DND-41 (cell line): Measurements from ENCODE around the gene TGIF1.
A peak's percentile ranks its signal among the peaks of the same experiment; 100 is the strongest.

Experiments
- ATAC-seq: fragments of 200-7000 bp; cut with Tn5 transposase; 3 replicates; pipeline ENCODE4 v1.9.1; 2021; ENCODE audit warnings: low read depth; ENCODE audit not compliant: insufficient read depth
- DNase-seq: peaks from one replicate; pipeline ENCODE4 v3.0.0-alpha.2; 2020
- H2AFZ ChIP-seq: 2 replicates; pipeline ENCODE4 v1.6.0; 2012; ENCODE audit warnings: low read depth, low read length
- H3K27ac ChIP-seq: 2 replicates; pipeline ENCODE4 v1.5.1; 2012; ENCODE audit warnings: low read length, inconsistent platforms
- H3K27me3 ChIP-seq: fragments of 200-600 bp; sonication (generic); 2 replicates; pipeline ENCODE4 v1.6.0; 2012; ENCODE audit warnings: low read length, mild to moderate bottlenecking, inconsistent platforms; ENCODE audit not compliant: insufficient read depth, poor library complexity
- H3K36me3 ChIP-seq: 2 replicates; pipeline ENCODE4 v1.5.1; 2012; ENCODE audit warnings: low read length, inconsistent platforms; ENCODE audit not compliant: insufficient read depth
- H3K4me1 ChIP-seq: 2 replicates; pipeline ENCODE4 v1.5.1; 2012; ENCODE audit warnings: mild to moderate bottlenecking, low read length; ENCODE audit not compliant: insufficient read depth
- H3K4me2 ChIP-seq: 2 replicates; pipeline ENCODE4 v1.6.0; 2012; ENCODE audit warnings: mild to moderate bottlenecking, moderate library complexity, low read length, inconsistent platforms; ENCODE audit not compliant: insufficient read depth
- H3K4me3 ChIP-seq, 2 experiments: fragments of 200-600 bp in 1 of 2; shearing (Covaris generic) in 1 of 2; 2 replicates each; pipeline ENCODE4 v1.5.1; 2012 to 2016; ENCODE audit warnings: inconsistent platforms in 2 of 2, low read length in 2 of 2, mild to moderate bottlenecking in 2 of 2, low read depth in 1 of 2, moderate library complexity in 1 of 2
- H3K79me2 ChIP-seq: 2 replicates; pipeline ENCODE4 v1.6.0; 2012; ENCODE audit warnings: low read length, inconsistent platforms; ENCODE audit not compliant: insufficient read depth
- H3K9ac ChIP-seq: 2 replicates; pipeline ENCODE4 v1.6.0; 2012; ENCODE audit warnings: low read depth, mild to moderate bottlenecking, inconsistent platforms, low read length, moderate library complexity
- H3K9me3 ChIP-seq: 2 replicates; pipeline ENCODE4 v1.5.1; 2012; ENCODE audit warnings: low read length, moderate library complexity, mild to moderate bottlenecking, inconsistent platforms; ENCODE audit not compliant: insufficient read depth, severe bottlenecking
- H4K20me1 ChIP-seq: 2 replicates; pipeline ENCODE4 v1.6.0; 2012; ENCODE audit warnings: low read length; ENCODE audit not compliant: insufficient read depth
- EZH2 ChIP-seq: IDR thresholded peaks from 3 replicates; pipeline ENCODE4 v1.6.1; 2012; ENCODE audit warnings: borderline replicate concordance, low read depth, mild to moderate bottlenecking, moderate library complexity, low read length, inconsistent platforms; ENCODE audit not compliant: severe bottlenecking
- TF ChIP-seq, protein P1 (sequence below): IDR thresholded peaks from 2 replicates; pipeline ENCODE4 v1.5.1; 2012; ENCODE audit warnings: borderline replicate concordance, low read length, moderate library complexity, mild to moderate bottlenecking; ENCODE audit not compliant: poor library complexity, severe bottlenecking; ENCODE audit errors: extremely low read depth

The TGIF1 gene

GRCh38 chr18:3441290-3441689 is 8.7 kb upstream of the TGIF1 start:
- H2AFZ ChIP-seq: no peak overlapping the region
- no peaks in the 10 kb centered on the region; the same call in 1 of the 2 replicates for H3K79me2 ChIP-seq
- H3K4me2 ChIP-seq: no peak overlapping the region
- H3K36me3 ChIP-seq: no peaks in the 10 kb centered on the region
- peaks cover 4% of the 10 kb centered on the region for H3K27me3 ChIP-seq
- H3K4me1 ChIP-seq: peaks cover 3% of the 10 kb centered on the region
- peak; percentile 44; the same call in 1 of the 3 replicates for ATAC-seq
- H3K27ac ChIP-seq: no peak overlapping the region
- H4K20me1 ChIP-seq: no peaks in the 10 kb centered on the region
- peak; percentile 11 for DNase-seq
- H3K9ac ChIP-seq: no peak overlapping the region
- no peak overlapping the region for H3K4me3 ChIP-seq
- TF ChIP-seq EZH2: no peak
- TF ChIP-seq, protein P1, sequence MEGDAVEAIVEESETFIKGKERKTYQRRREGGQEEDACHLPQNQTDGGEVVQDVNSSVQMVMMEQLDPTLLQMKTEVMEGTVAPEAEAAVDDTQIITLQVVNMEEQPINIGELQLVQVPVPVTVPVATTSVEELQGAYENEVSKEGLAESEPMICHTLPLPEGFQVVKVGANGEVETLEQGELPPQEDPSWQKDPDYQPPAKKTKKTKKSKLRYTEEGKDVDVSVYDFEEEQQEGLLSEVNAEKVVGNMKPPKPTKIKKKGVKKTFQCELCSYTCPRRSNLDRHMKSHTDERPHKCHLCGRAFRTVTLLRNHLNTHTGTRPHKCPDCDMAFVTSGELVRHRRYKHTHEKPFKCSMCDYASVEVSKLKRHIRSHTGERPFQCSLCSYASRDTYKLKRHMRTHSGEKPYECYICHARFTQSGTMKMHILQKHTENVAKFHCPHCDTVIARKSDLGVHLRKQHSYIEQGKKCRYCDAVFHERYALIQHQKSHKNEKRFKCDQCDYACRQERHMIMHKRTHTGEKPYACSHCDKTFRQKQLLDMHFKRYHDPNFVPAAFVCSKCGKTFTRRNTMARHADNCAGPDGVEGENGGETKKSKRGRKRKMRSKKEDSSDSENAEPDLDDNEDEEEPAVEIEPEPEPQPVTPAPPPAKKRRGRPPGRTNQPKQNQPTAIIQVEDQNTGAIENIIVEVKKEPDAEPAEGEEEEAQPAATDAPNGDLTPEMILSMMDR: peak; percentile 26
- H3K9me3 ChIP-seq: no peaks in the 10 kb centered on the region

GRCh38 chr18:3442919-3443318 is 7.1 kb upstream of the TGIF1 start:
- Histone ChIP-seq H3K4me2 (no peak overlapping the region), H4K20me1 (no peaks in the 10 kb centered on the region), H3K79me2 (peaks cover 4% of the 10 kb centered on the region), H3K4me1 (peaks cover 15% of the 10 kb centered on the region), H2AFZ (no peak overlapping the region), H3K27ac (no peak overlapping the region), H3K9ac (no peak overlapping the region), H3K9me3 (no peaks in the 10 kb centered on the region), H3K4me3 (no peak overlapping the region), H3K27me3 (peaks cover 4% of the 10 kb centered on the region), H3K36me3 (no peaks in the 10 kb centered on the region)
- TF ChIP-seq, protein P1: no peak
- ATAC-seq (no peak), DNase-seq (no peak)

DNA sequence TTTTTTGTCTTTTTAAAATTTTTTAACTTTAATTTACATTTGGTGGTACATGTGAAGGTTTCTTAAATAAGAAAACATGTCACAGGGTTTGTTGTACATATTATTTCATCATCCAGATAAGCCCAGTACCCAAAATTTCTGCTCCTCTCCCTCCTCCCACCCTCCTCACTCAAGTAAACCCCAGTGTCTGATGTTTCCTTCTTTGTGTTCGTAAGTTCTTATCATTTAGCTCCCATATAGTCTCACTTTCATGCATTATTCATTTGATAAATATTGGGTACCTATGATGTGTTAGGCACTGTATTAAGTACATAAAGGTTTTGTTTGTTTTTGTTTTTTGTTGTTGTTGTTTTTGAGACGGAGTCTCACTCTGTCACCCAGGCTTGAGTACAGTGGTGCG is 5.7 kb upstream of the TGIF1 start:
- Histone ChIP-seq H3K4me2 (no peak overlapping the region), H3K9ac (no peak overlapping the region), H3K27me3 (peaks cover 4% of the 10 kb centered on the region), H3K27ac (no peak overlapping the region), H3K36me3 (no peaks in the 10 kb centered on the region), H3K4me1 (peaks cover 15% of the 10 kb centered on the region), H4K20me1 (no peaks in the 10 kb centered on the region), H2AFZ (no peak overlapping the region), H3K79me2 (peaks cover 14% of the 10 kb centered on the region), H3K4me3 (no peak overlapping the region), H3K9me3 (no peaks in the 10 kb centered on the region)
- DNase-seq (no peak), ATAC-seq (no peak)
- TF ChIP-seq EZH2: no peak
- TF ChIP-seq, protein P1: no peak

DNA sequence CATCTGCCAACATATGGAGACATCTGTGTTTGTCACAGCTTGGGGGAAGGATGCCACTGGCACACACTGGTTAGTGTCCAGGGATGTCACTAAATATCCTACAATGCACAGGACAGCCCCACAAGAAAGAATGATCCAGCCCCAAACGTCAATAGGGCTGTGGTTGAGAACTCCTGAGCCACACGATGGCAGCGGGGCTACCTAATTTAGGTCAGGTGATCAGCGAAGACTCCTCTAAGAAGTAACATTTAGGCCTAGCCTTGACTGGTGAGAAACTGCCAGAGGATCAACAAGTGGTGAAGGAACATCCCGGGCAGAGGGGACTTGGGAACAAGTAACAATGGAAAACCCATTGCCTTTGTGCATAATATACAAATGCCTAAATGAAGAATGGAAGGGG is 5.0 kb upstream of the TGIF1 start:
- Histone ChIP-seq H3K4me1 (peaks cover 15% of the 10 kb centered on the region), H3K36me3 (no peaks in the 10 kb centered on the region), H3K79me2 (peaks cover 20% of the 10 kb centered on the region), H3K9me3 (no peaks in the 10 kb centered on the region), H3K27ac (no peak overlapping the region), H3K27me3 (peaks cover 4% of the 10 kb centered on the region), H2AFZ (no peak overlapping the region), H4K20me1 (no peaks in the 10 kb centered on the region), H3K4me3 (no peak overlapping the region), H3K4me2 (no peak overlapping the region), H3K9ac (no peak overlapping the region)
- TF ChIP-seq, protein P1: no peak
- no peak for TF ChIP-seq EZH2
- no peak for ATAC-seq
- no peak for DNase-seq
